Ectodermal cell (in vitro differentiated cells): ENCODE measurements around the gene CCDC13. TPM values are rescaled to one million over a fixed set of nuclear protein-coding genes. Genes with fewer than 3 reads are reported as not detected.
"Not testable (repeated sequence)": the region's sequence is repeated elsewhere in the genome, so short reads cannot be mapped to it uniquely, and the experiment has no call there.

Experiments
- H3K27ac ChIP-seq: 2 replicates; pipeline ENCODE4 v1.7.0; 2013; ENCODE audit warnings: mild to moderate bottlenecking, low read depth, low read length; ENCODE audit not compliant: insufficient read depth, poor library complexity, severe bottlenecking
- H3K27me3 ChIP-seq: 2 replicates; pipeline ENCODE4 v1.7.0; 2013; ENCODE audit warnings: mild to moderate bottlenecking, low read length; ENCODE audit not compliant: insufficient read depth, control insufficient read depth, poor library complexity, severe bottlenecking
- H3K36me3 ChIP-seq: one replicate; pipeline ENCODE4 v1.7.0; 2013; ENCODE audit warnings: low read length; ENCODE audit not compliant: control insufficient read depth, insufficient read depth
- H3K4me1 ChIP-seq: one replicate; pipeline ENCODE4 v1.7.0; 2013; ENCODE audit warnings: low read length; ENCODE audit not compliant: control insufficient read depth, insufficient read depth
- H3K4me3 ChIP-seq: 2 replicates; pipeline ENCODE4 v1.7.0; 2013; ENCODE audit warnings: low read depth, low read length, control low read depth; ENCODE audit not compliant: insufficient read depth
- H3K9me3 ChIP-seq: 2 replicates; pipeline ENCODE4 v1.7.0; 2013; ENCODE audit warnings: mild to moderate bottlenecking, low read length, moderate library complexity; ENCODE audit not compliant: control insufficient read depth
- WGBS, 2 experiments: methylation state at CpG; one replicate each; pipeline ENCODE4 v1.1.7; 2013; ENCODE audit warnings: missing lambda C conversion rate in 2 of 2; 5-methylcytosine and 5-hydroxymethylcytosine counted together
- polyA plus RNA-seq, 4 experiments: library from polyadenylated mRNA; stranded (reverse); fragments of 50-300 nt; gene quantifications; one replicate each; pipeline ENCODE4 v1.2.3, GENCODE V29; 2013

CCDC13 gene
- 1.6 TPM for polyA plus RNA-seq (2013, experiment 1 of 4)
- polyA plus RNA-seq (2013, experiment 2 of 4), result 1.1 TPM
- 1.7 TPM for polyA plus RNA-seq (2013, experiment 3 of 4)
- polyA plus RNA-seq (2013, experiment 4 of 4), result 1.2 TPM

GRCh38 chr3:42772670-42773408 lies at the start of gene CCDC13:
Gene CCDC13, minus strand, starts transcription at chr3:42773253. Its CDS starts 14,908 bp downstream, at chr3:42758345.
- H3K27ac ChIP-seq, result peak within 1 kb of the TSS; percentile 55

GRCh38 chr3:42822828-42823227 lies 49.8 kb upstream of the CCDC13 start:
- Histone ChIP-seq H3K9me3 (no peaks in the 10 kb centered on the region), H3K4me3 (no peak overlapping the region), H3K36me3 (no peaks in the 10 kb centered on the region), H3K27ac (no peak overlapping the region), H3K4me1 (no peaks in the 10 kb centered on the region), H3K27me3 (no peaks in the 10 kb centered on the region)
- WGBS, 2 experiments, result 92 to 95% methylated on average over 3 of the region's 3 CpGs

More at GRCh38 chr3:42772670-42773408, at the start of gene CCDC13:
- peaks cover 17% of the 10 kb centered on the region for H3K27me3 ChIP-seq
- peak within 1 kb of the TSS; percentile 60 for H3K4me3 ChIP-seq
- no peaks in the 10 kb centered on the region for H3K9me3 ChIP-seq
- no peaks in the 10 kb centered on the region for H3K36me3 ChIP-seq
- WGBS, 2 experiments, result 3 to 5% methylated on average over 63 of the region's 63 CpGs
- H3K4me1 ChIP-seq, result no peaks in the 10 kb centered on the region

- H3K36me3 ChIP-seq, result no peaks in the 10 kb centered on the region
- no peaks in the 10 kb centered on the region for H3K27me3 ChIP-seq
- H3K4me1 ChIP-seq, result no peaks in the 10 kb centered on the region
- H3K27ac ChIP-seq, result no peak overlapping the region
- H3K4me3 ChIP-seq, result no peak overlapping the region
- H3K9me3 ChIP-seq, result no peaks in the 10 kb centered on the region
- WGBS, 2 experiments, result 86 to 88% methylated on average over 6 of the region's 6 CpGs
These were observed 47.6 kb upstream of the CCDC13 start for GRCh38 chr3:42820746-42821051.

GRCh38 chr3:42819351-42819965 lies 46.4 kb upstream of the CCDC13 start:
- H3K27ac ChIP-seq, result no peak overlapping the region
- H3K4me1 ChIP-seq, result no peaks in the 10 kb centered on the region
- H3K27me3 ChIP-seq, result no peaks in the 10 kb centered on the region
- WGBS, 2 experiments, result 42 to 50% methylated on average over 2 of the region's 2 CpGs
- no peaks in the 10 kb centered on the region for H3K36me3 ChIP-seq
- no peaks in the 10 kb centered on the region for H3K9me3 ChIP-seq
- H3K4me3 ChIP-seq, result no peak overlapping the region

- 100% methylated on average over 1 of the region's 2 CpGs; no CpG with 5 or more reads in 1 of the 2 experiments for WGBS, 2 experiments
- Histone ChIP-seq H3K27ac (no peak overlapping the region), H3K4me3 (no peak overlapping the region), H3K4me1 (no peaks in the 10 kb centered on the region), H3K9me3 (no peaks in the 10 kb centered on the region), H3K27me3 (no peaks in the 10 kb centered on the region), H3K36me3 (no peaks in the 10 kb centered on the region)
These were observed 42.8 kb upstream of the CCDC13 start for GRCh38 chr3:42815826-42816225.

GRCh38 chr3:42814914-42815507 lies 42.0 kb upstream of the CCDC13 start:
- Histone ChIP-seq H3K36me3 (no peaks in the 10 kb centered on the region), H3K4me3 (no peak overlapping the region), H3K9me3 (no peaks in the 10 kb centered on the region), H3K27ac (no peak overlapping the region), H3K4me1 (no peaks in the 10 kb centered on the region), H3K27me3 (no peaks in the 10 kb centered on the region)
- WGBS, 2 experiments, result 73 to 78% methylated on average over 2 of the region's 2 CpGs

GRCh38 chr3:42814246-42814645 lies 41.2 kb upstream of the CCDC13 start:
- no peak overlapping the region for H3K4me3 ChIP-seq
- WGBS, 2 experiments, result 90 to 97% methylated on average over 3 to 5 of the region's 5 CpGs

GRCh38 chr3:42811118-42811883 lies 38.2 kb upstream of the CCDC13 start:
- H3K4me3 ChIP-seq, H3K4me1 ChIP-seq, H3K9me3 ChIP-seq, H3K36me3 ChIP-seq, H3K27ac ChIP-seq, H3K27me3 ChIP-seq: not testable (repeated sequence)
- WGBS, 2 experiments, result 86% methylated on average over 15 of the region's 15 CpGs

More at GRCh38 chr3:42814246-42814645, 41.2 kb upstream of the CCDC13 start:
- Histone ChIP-seq H3K27ac (no peak overlapping the region), H3K27me3 (no peaks in the 10 kb centered on the region), H3K9me3 (no peaks in the 10 kb centered on the region), H3K4me1 (no peaks in the 10 kb centered on the region), H3K36me3 (no peaks in the 10 kb centered on the region)

GRCh38 chr3:42810706-42811105 lies 37.7 kb upstream of the CCDC13 start:
- H3K27ac ChIP-seq, H3K36me3 ChIP-seq, H3K4me1 ChIP-seq, H3K4me3 ChIP-seq, H3K9me3 ChIP-seq: not testable (repeated sequence)
- 89 to 90% methylated on average over 10 of the region's 10 CpGs for WGBS, 2 experiments
- peaks cover 12% of the 10 kb centered on the region for H3K27me3 ChIP-seq

GRCh38 chr3:42809202-42809601 lies 36.1 kb upstream of the CCDC13 start, which contains the start of gene ACKR2:
Gene ACKR2, plus strand, starts transcription at chr3:42809445. Its CDS starts 55,058 bp downstream, at chr3:42864503.
- Histone ChIP-seq H3K9me3 (no peaks in the 10 kb centered on the region), H3K4me1 (peaks cover 4% of the 10 kb centered on the region), H3K27ac (no peak within 1 kb of the TSS), H3K27me3 (peaks cover 25% of the 10 kb centered on the region), H3K4me3 (no peak within 1 kb of the TSS), H3K36me3 (no peaks in the 10 kb centered on the region)
- 93 to 98% methylated on average over 5 of the region's 5 CpGs for WGBS, 2 experiments
